B cell (primary cell): Measurements from ENCODE around the gene LRRC63. TPM values are rescaled to one million over a fixed set of nuclear protein-coding genes. Genes with fewer than 3 reads are reported as not detected.

ENCODE experiments used
- ATAC-seq: fragments of 200-7000 bp; cut with Tn5 transposase; one replicate; pipeline ENCODE4 v1.10.0; 2021; ENCODE audit warnings: low read depth, mild to moderate bottlenecking, moderate number of reproducible peaks, moderate library complexity
- CTCF ChIA-PET: fragments of 350-600 bp; sonication (Branson Sonifier 250); formaldehyde crosslinking; loops from one replicate; lab custom pipeline; 2021; ENCODE audit warnings: antibody characterized with exemption, inconsistent platforms; lab: Charles Lee
- POLR2A ChIA-PET: fragments of 350-600 bp; sonication (Branson Sonifier 250); formaldehyde crosslinking; loops from one replicate; lab custom pipeline; 2021; ENCODE audit warnings: antibody characterized with exemption; lab: Charles Lee
- DNase-seq: peaks from one replicate; pipeline ENCODE4 v3.0.0; 2013
- H2AFZ ChIP-seq: 2 replicates; pipeline ENCODE4 v1.6.1; 2012; ENCODE audit warnings: mild to moderate bottlenecking, low read depth, low read length; ENCODE audit not compliant: insufficient read depth, poor library complexity, severe bottlenecking
- H3K27ac ChIP-seq, 2 donors: 1 replicate in 1 of 2; 2 replicates in 1 of 2; pipeline ENCODE4 v1.5.1; 2012 to 2013; ENCODE audit warnings: low read length in 2 of 2, mild to moderate bottlenecking in 2 of 2, moderate library complexity in 1 of 2
- H3K27me3 ChIP-seq, 4 experiments: fragments of 200-600 bp in 1 of 4; sonication (generic) in 1 of 4; replicated peaks in 1 of 4; 1 replicate in 2 of 4; 2 replicates in 2 of 4; pipeline versions ENCODE4 v1.6.1 to v1.7.0; 2013 to 2016; ENCODE audit warnings: low read length in 3 of 4, mild to moderate bottlenecking in 2 of 4, mixed read lengths in 1 of 4, moderate library complexity in 1 of 4; ENCODE audit not compliant: insufficient read depth in 4 of 4, control insufficient read depth in 3 of 4; ENCODE audit errors: control extremely low read depth in 1 of 4
- H3K36me3 ChIP-seq, 2 experiments: replicated peaks in 1 of 2; 1 replicate in 1 of 2; 2 replicates in 1 of 2; pipeline versions ENCODE4 v1.6.1 to v1.7.1; 2013; ENCODE audit warnings: low read length in 1 of 2; ENCODE audit not compliant: insufficient read depth in 2 of 2, control insufficient read depth in 1 of 2; ENCODE audit errors: control extremely low read depth in 1 of 2, extremely low read depth in 1 of 2
- H3K4me1 ChIP-seq, 2 donors: fragments of 200-600 bp in 1 of 2; sonication (generic) in 1 of 2; 1 replicate in 1 of 2; 2 replicates in 1 of 2; pipeline versions ENCODE4 v1.5.1 to v1.6.1; 2013 to 2017; ENCODE audit warnings: low read length in 2 of 2; ENCODE audit not compliant: control insufficient read depth in 2 of 2, insufficient read depth in 2 of 2
- H3K4me2 ChIP-seq: replicated peaks from 2 replicates; pipeline ENCODE3; 2012; ENCODE audit warnings: mild to moderate bottlenecking, low read depth, low read length; ENCODE audit not compliant: poor library complexity, severe bottlenecking
- H3K4me3 ChIP-seq, 5 experiments: fragments of 200-600 bp in 1 of 5; sonication (generic) in 1 of 5; 1 replicate in 3 of 5; 2 replicates in 2 of 5; pipeline versions ENCODE4 v1.5.1 to v1.7.0; 2011 to 2016; ENCODE audit warnings: low read length in 4 of 5, mild to moderate bottlenecking in 4 of 5, low read depth in 2 of 5, control low read depth in 1 of 5, moderate library complexity in 1 of 5; ENCODE audit not compliant: insufficient read depth in 1 of 5; ENCODE audit errors: control extremely low read depth in 1 of 5, extremely low read depth in 1 of 5
- H3K79me2 ChIP-seq: fragments of 200-600 bp; sonication (generic); one replicate; pipeline ENCODE4 v1.6.0; 2016; ENCODE audit warnings: low read length; ENCODE audit not compliant: control insufficient read depth, insufficient read depth
- H3K9ac ChIP-seq: fragments of 200-600 bp; sonication (generic); 2 replicates; pipeline ENCODE4 v1.6.1; 2017; ENCODE audit warnings: mild to moderate bottlenecking, low read length, moderate library complexity
- H3K9me3 ChIP-seq, 3 donors: one replicate each; pipeline versions ENCODE4 v1.6.1 to v1.7.1; 2013; ENCODE audit warnings: low read length in 2 of 3; ENCODE audit not compliant: control insufficient read depth in 2 of 3, insufficient read depth in 1 of 3; ENCODE audit errors: control extremely low read depth in 1 of 3
- H4K20me1 ChIP-seq: 2 replicates; pipeline ENCODE4 v1.6.0; 2012; ENCODE audit warnings: mild to moderate bottlenecking, low read length; ENCODE audit not compliant: insufficient read depth, control insufficient read depth, poor library complexity, severe bottlenecking
- H3K27ac Mint-ChIP-seq: one replicate; pipeline ENCODE4 v1.8.0; 2021; ENCODE audit warnings: mixed read lengths
- H3K27me3 Mint-ChIP-seq: one replicate; pipeline ENCODE4 v1.8.0; 2021; ENCODE audit warnings: mixed read lengths
- H3K4me1 Mint-ChIP-seq: one replicate; pipeline ENCODE4 v1.8.0; 2021; ENCODE audit warnings: mixed read lengths
- H3K4me3 Mint-ChIP-seq: one replicate; pipeline ENCODE4 v1.8.0; 2021; ENCODE audit warnings: mixed read lengths
- H3K9me3 Mint-ChIP-seq: one replicate; pipeline ENCODE4 v1.8.0; 2022; ENCODE audit warnings: mixed read lengths; ENCODE audit not compliant: insufficient read depth
- EZH2 ChIP-seq: IDR thresholded peaks from 2 replicates; pipeline ENCODE4 v1.6.1; 2012; ENCODE audit warnings: borderline replicate concordance, low read depth, mild to moderate bottlenecking, moderate library complexity, low read length; ENCODE audit not compliant: insufficient read depth, poor library complexity, severe bottlenecking
- WGBS: methylation state at CpG from one replicate; pipeline ENCODE4 v1.1.5; 2013; ENCODE audit warnings: missing lambda C conversion rate; ENCODE audit not compliant: insufficient coverage; 5-methylcytosine and 5-hydroxymethylcytosine counted together
- intact Hi-C: fragments of 100-400 bp; cut with micrococcal nuclease; formaldehyde crosslinking; loops from one replicate; pipeline ENCODE4 v1.10.0; 2022
- polyA plus RNA-seq: library from polyadenylated mRNA; depleted of rRNA; stranded (reverse); fragments of >200 nt; gene quantifications from 2 replicates; pipeline ENCODE4 v1.2.3, GENCODE V29; 2012
- total RNA-seq, 2 donors: library from RNA; stranded (reverse); fragments of 120-200 nt in 1 of 2; gene quantifications; 1 replicate in 1 of 2; 2 replicates in 1 of 2; pipeline versions ENCODE4 v1.2.3 to v1.2.4, GENCODE V29; 2013 to 2022
- TF ChIP-seq, protein P1 (sequence below): fragments of 200-600 bp; IDR thresholded peaks from one replicate; pipeline ENCODE4 v1.8.0; 2022; ENCODE audit warnings: antibody characterized with exemption, mild to moderate bottlenecking

Gene LRRC63
- total and polyA plus RNA-seq, 2 donors (not counting 1 experiment from before 2014, with no cell fraction given): 0.06 to 0.25 TPM

- intact Hi-C loops: no loop called here
- no peak overlapping the region for H3K4me2 ChIP-seq
- peaks cover 0 to 2% (median 1%) of the 10 kb centered on the region in 3 donors for H3K9me3 ChIP-seq
- no peaks in the 10 kb centered on the region for H4K20me1 ChIP-seq
- ChIA-PET POLR2A (no interaction called here), CTCF (no interaction called here)
- Mint-ChIP-seq H3K4me3 (no peak overlapping the region), H3K4me1 (peaks cover 3% of the 10 kb centered on the region), H3K9me3 (peaks cover 5% of the 10 kb centered on the region), H3K27me3 (peaks cover 16% of the 10 kb centered on the region), H3K27ac (no peak overlapping the region)
- no peak for DNase-seq
- no peak overlapping the region for H2AFZ ChIP-seq
- no peak overlapping the region for H3K27ac ChIP-seq
- no peaks in the 10 kb centered on the region for H3K36me3 ChIP-seq
- H3K4me3 ChIP-seq: no peak overlapping the region
- WGBS: no CpG with 5 or more reads among the region's 1 CpG
- H3K9ac ChIP-seq: no peak overlapping the region
- H3K79me2 ChIP-seq: no peaks in the 10 kb centered on the region
- H3K4me1 ChIP-seq: no peaks in the 10 kb centered on the region
- no peak for TF ChIP-seq EZH2
- TF ChIP-seq, protein P1, sequence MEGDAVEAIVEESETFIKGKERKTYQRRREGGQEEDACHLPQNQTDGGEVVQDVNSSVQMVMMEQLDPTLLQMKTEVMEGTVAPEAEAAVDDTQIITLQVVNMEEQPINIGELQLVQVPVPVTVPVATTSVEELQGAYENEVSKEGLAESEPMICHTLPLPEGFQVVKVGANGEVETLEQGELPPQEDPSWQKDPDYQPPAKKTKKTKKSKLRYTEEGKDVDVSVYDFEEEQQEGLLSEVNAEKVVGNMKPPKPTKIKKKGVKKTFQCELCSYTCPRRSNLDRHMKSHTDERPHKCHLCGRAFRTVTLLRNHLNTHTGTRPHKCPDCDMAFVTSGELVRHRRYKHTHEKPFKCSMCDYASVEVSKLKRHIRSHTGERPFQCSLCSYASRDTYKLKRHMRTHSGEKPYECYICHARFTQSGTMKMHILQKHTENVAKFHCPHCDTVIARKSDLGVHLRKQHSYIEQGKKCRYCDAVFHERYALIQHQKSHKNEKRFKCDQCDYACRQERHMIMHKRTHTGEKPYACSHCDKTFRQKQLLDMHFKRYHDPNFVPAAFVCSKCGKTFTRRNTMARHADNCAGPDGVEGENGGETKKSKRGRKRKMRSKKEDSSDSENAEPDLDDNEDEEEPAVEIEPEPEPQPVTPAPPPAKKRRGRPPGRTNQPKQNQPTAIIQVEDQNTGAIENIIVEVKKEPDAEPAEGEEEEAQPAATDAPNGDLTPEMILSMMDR: no peak
- no peak for ATAC-seq
- no peaks in the 10 kb centered on the region for H3K27me3 ChIP-seq
Observed at GRCh38 chr13:46310066-46310465, 98.3 kb downstream of the LRRC63 start.

GRCh38 chr13:46311217-46311616 lies 99.5 kb downstream of the LRRC63 start:
- no CpG with 5 or more reads among the region's 2 CpGs for WGBS
- Histone ChIP-seq H3K27ac (no peak overlapping the region), H3K27me3 (no peaks in the 10 kb centered on the region), H3K79me2 (no peaks in the 10 kb centered on the region), H3K36me3 (no peaks in the 10 kb centered on the region), H2AFZ (no peak overlapping the region), H3K9me3 (peaks cover 0 to 2% (median 1%) of the 10 kb centered on the region in 3 donors), H3K9ac (no peak overlapping the region), H3K4me2 (no peak overlapping the region), H3K4me3 (no peak overlapping the region), H4K20me1 (no peaks in the 10 kb centered on the region), H3K4me1 (no peaks in the 10 kb centered on the region)
- intact Hi-C loops: no loop called here
- Mint-ChIP-seq H3K27me3 (peaks cover 16% of the 10 kb centered on the region), H3K9me3 (peaks cover 5% of the 10 kb centered on the region), H3K4me3 (no peak overlapping the region), H3K4me1 (peaks cover 3% of the 10 kb centered on the region), H3K27ac (no peak overlapping the region)
- ChIA-PET POLR2A (no interaction called here), CTCF (interaction anchor here (1.3 to 2.4 kb wide), 2 partner anchors 10 to 16 kb away, joined by 3 to 12 read pairs; no protein-coding TSS in a partner anchor)
- TF ChIP-seq, protein P1: no peak
- no peak for TF ChIP-seq EZH2
- no peak for DNase-seq
- no peak for ATAC-seq
